Middle frontal gyrus (tissue), 1 donor: ENCODE results near the gene ATP11B.
"Not testable (repeated sequence)": the region's sequence is repeated elsewhere in the genome, so short reads cannot be mapped to it uniquely, and the experiment has no call there.

Experiments used
- DNase-seq: peaks from one replicate; pipeline ENCODE4 v3.0.0-alpha.2; 2015; ENCODE audit warnings: low spot score; ENCODE audit errors: extremely low spot score

The ATP11B gene

DNA sequence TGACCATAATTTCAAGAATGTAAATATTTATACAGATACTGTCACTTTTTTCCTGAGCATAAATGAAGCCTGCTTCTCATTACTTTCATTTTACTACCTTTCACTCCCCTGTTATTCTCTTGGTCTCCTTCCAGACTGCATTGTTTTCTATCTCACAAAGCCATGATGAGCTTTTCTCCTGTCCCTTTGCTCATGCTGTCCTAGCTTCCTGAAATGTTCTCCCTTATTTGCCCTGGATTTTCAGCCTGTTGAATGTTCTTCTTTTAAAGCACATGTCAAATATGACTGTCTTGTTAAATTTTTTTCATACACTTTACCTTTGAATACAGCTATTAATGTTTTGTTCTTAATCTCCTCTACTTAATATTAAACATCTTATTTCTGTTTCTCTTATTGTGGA is 31.7 kb downstream of the ATP11B start:
- no peak for DNase-seq

- DNase-seq, result no peak
Observed at GRCh38 chr3:182829761-182830405, 36.6 kb downstream of the ATP11B start.

DNA sequence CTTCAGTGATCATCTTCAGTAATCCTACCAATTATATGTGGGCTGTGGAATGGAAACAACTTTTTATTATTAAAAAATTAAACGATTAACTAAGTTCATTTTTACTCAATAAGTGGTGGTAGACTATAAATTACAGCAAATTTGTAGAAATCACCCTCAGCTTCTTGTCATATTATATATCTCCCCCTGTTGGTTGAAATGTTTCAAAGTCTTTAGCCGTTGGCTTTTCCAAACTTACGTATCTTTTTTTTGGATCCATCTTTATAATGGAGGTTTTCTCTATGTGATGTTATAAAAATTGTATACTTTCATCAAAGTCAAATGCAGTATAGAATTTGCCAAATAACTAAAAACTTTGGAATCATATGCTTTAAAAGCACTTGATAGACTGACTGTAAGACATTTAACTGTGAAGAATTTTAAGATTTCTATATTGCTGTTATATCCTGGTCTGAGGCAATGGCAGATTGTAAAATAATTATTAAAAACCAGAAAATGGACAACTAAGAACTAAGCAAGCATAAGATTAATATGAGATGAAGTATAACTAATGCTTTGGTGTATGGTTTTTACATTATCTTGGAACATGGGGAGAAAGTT is 44.7 kb downstream of the ATP11B start:
- no peak for DNase-seq

DNA sequence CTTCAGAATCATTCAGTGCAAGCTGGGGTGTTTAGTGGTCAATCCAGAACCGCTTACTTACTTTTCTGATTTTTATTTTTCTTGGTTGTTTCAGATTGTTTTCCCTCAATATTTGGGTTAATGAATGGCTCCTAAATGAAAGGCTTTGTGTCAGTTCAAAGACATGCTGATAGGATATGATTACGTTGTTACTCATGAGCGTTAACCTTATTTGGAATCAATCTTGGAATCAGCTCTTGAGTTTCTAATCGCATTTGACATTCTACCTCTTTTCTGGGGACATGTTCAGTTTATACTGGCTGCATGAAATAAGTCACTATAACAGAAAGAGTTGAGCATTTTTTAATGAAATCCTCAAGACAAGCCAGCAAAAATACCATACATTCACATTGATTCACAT is 50.2 kb downstream of the ATP11B start:
- DNase-seq, result no peak

GRCh38 chr3:182848906-182849305 is 55.6 kb downstream of the ATP11B start:
- DNase-seq, result no peak

DNA sequence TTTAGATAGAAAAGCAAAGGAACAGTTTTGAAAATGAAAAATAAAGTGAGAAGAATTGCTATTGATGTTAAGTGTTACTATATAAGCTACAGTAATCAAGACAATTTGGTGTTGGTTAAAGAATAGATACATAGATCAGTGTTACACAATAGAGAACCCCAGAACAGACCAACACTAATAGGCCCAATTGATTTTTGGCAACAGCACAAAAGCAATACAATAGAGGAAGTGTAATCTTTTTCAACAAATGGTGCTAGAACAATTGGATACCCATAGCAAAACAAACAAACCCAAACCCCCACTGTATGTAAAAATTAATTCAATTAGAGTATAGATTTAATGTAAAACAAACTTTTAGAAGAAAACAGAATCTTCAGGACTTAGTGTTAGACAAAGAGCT is 61.8 kb downstream of the ATP11B start:
- no peak for DNase-seq

- DNase-seq, result no peak
Observed at GRCh38 chr3:182861348-182861747, 68.0 kb downstream of the ATP11B start.

DNA sequence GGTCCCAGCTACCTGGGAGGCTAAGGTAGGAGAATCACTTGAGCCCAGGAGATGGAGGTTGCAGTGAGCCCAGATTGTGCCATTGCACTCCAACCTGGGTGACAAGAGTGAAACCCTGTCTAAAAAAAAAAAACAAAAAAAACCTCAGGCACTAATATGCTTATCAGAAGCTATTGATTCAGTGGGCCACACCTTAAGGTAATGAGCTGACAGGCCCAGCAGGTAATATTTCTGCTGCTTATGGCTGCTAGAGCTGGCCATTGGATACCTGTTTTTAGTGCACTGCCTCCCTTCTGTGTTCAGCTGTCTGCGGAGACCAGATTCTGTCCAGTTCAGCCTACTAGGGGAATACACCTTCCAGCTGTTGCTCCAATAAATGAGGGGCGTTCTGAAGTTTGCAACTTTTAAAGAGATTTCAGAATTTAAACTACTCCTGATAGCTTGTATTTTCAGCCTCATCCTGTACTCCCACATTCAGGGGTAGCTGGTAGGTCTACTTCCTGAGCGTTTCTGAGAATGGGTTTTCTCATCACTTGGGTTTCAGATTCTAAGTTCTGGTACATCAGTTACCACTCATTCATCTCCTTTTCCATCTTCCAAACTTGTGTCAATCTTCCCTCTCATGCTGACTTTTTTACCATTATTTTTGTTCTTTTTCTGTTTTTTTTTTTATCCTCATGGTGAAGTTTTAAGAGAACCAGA is 69.0 kb downstream of the ATP11B start:
- DNase-seq, result no peak

DNA sequence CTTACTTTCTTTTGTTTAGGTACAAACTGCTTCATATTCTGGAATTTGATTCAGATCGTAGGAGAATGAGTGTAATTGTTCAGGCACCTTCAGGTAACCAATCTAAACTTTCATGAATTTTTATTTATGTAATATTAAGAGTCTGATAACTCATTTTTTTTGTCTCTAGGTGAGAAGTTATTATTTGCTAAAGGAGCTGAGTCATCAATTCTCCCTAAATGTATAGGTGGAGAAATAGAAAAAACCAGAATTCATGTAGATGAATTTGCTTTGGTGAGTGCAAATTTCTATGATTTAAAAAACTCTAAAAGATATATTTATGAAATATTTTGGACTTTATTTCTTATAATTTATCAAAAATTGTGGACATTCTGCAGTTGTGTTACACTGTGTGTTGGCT is 75.8 kb downstream of the ATP11B start:
- DNase-seq, result no peak

DNA sequence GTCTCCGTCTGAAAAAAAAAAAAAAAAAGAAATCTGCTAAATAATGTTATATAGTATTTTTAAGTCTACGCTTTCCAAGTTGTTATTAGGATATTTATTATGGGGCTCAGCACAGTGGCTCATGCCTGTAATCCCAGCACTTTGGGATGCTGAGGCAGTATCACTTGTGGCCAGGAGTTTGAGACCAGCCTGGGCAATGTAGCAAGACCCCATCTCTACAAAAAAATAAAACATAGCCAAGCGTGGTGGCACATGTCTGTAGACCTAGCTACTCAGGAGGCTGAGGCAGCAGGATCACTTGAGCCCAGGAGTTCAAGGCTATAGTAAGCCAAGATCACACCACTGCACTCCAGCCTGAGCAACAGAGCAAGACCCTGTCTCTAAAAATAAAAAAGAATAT is 77.6 kb downstream of the ATP11B start:
- not testable (repeated sequence) for DNase-seq

DNA sequence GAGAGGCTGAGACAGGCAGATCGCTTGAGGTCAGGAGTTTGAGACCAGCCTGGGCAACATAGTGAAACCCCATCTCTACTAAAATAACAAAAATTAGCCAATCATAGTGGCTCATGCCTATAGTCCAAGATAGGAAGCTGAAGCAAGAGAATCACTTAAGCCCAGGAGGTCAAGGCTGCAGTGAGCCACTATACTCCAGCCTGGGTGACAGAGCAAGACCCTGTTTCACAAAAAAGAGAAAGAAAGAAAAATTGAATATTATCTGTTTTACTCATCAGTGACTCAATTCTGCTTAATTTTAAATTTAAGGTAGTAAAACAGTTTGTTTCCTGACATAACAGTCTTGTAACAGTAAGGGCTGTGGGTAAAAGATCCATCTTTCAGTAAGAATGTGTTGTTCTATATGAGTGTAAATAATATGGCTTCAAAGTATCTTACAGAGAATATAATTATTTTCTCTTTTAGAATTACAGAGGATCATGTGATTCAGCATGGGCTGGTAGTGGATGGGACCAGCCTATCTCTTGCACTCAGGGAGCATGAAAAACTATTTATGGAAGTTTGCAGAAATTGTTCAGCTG is 85.8 kb downstream of the ATP11B start:
- DNase-seq, result no peak

DNA sequence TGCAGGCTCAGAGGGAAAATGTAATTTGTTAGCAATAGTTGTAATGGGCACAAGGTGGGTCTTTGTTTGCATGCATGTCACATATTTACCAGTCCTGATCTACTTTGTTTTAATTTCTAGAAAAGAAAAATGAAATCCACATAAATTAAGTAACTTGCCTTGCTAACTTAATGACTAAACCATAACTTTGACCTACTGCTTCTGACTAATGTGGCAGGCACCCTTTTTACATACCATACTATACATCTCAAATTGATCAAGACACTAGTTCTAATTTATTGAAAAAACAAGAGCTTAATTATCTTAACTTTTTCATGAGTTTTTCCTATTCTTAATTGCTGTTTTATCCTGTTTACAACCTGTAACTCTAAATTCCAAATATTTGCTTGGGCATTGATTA is 93.2 kb downstream of the ATP11B start:
- DNase-seq, result no peak

- DNase-seq, result no peak
Observed at GRCh38 chr3:182889948-182890629, 96.8 kb downstream of the ATP11B start.

GRCh38 chr3:182891364-182891763 is 98.1 kb downstream of the ATP11B start:
- DNase-seq, result no peak

DNA sequence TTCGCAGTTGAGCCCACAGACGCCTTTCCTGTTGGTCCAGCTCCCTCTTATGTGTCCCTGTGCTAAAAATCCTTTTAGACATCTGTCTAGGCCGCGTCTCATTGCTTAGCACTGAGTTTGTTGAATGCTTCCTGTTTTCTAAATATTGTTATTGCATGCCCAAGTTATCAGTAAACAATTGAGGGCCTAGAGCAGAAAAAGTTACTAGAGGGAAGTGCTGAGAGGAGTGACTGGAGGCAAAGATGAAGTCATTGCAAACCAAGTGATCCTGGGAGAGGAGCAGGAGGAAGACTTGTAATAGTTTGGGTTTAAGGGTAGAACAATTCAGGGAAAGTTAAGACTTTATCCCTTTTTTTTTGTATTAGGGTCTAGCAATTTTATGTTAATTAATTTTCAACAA is 98.9 kb downstream of the ATP11B start:
- DNase-seq, result no peak

- no peak for DNase-seq
Observed at GRCh38 chr3:182895513-182896112, 102.3 kb downstream of the ATP11B start.

DNA sequence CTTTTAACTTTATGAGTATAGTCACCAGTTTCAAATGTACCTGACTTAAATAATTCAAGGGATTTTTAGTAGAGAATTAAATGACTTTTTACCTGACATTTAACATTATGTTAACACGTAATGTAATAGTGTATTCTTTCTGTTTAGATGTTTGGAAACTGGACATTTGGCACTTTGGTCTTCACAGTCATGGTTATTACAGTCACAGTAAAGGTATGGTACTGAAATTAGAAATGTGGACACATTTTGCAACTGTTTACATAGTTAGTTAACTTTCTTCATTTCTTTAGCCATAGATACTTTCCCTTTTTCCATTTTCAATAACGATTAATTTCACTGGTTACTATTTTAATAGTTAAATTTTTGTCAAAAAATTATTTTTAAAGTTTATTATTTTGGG is 103.2 kb downstream of the ATP11B start:
- no peak for DNase-seq

DNA sequence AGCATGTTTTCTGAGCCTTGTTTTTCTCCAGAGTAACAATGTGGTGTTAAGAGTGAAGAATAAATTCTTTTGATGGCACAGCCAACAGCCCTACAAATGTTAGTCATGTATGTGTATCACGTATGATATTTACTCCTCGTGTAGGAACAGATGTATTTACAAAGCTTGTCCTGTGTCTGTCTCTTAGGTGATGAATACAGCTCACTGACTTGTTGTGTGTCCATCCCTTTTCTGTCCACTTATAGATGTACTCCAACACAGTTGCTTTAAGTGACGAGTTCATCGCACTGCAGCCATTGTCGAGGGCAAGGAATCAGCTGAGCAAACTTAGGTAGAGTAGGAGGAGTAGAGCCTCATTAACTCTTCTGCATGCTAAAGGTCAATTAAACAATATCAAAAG is 108.9 kb downstream of the ATP11B start:
- no peak for DNase-seq

DNA sequence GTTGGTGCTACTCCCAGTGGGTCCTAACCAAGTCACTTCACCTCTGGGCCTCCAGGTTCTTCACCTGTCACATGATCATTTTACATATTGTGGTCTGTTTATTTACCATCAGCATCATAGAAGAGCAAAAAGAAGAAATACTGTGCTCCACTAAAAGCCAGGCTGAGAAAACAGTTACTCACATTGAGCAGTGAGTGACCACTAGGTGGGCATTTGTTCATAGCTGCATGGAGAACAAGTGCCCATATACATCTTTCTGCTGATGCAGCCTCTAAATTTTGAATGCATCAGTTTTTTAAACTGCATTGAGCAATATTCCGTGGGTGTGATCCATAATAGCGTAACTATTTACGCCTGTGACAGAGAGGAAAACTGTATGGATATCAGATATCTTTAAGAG is 110.9 kb downstream of the ATP11B start:
- DNase-seq, result no peak

DNA sequence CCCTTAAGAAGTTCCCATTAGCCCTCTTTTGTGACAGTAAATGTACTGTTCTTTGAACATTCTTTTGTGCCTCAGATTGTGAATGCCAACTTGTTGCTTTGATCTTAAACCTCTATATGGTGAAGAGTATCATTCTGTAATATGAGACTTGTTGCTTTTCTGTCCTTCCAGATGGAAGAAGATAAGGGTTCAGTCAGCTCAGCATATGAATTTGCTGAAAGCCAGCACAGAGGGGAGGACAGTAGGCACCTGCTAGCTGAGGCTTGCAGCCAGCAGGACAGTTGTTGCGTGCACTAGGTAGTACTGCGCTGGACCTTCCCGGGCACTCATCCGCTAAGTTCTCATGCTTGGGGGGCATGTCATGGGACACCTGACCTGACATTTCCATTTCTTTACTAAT is 112.3 kb downstream of the ATP11B start:
- DNase-seq, result no peak

DNA sequence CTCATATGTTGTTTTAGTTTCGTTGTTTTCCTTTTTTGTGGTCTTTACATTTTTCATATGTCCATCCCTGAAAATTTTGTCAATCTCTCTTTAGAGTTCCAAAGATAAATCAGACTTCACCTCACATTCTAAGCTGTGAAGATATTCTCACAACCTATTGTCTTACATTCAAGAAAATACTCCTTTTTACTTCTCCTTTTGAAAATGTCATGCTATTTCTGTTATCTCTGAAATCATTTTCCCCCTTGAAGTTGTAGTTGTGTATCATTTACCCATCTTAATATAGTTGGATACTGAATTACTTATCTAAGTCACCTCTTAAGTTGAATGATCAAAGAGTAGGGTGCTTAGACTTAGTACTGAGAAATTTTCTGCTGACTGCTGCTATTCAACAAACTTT is 112.7 kb downstream of the ATP11B start:
- no peak for DNase-seq

DNA sequence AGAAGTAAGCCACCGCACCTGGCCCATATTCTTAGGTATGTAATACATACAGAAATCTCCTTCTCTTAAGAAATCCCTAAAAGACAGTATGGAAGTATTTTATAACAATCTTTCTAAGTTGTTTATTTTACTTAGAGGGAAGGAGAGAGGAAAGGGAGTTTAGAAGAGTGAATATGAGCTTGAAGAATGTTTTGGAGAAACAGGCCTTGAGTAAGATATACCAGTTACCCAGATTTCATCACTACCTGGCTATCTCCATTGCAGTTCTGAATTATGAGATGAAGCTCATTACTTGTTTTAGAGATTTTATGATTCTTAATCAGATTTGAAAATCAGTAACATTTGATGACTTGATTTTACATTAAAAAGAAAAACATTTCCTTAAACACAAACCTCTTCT is 115.2 kb downstream of the ATP11B start:
- no peak for DNase-seq
